Loucy (cell line): Measurements from ENCODE around the gene MTHFR.

Source experiments
- H2AFZ ChIP-seq: fragments of 200-600 bp; sonication (generic); 2 replicates; pipeline ENCODE4 v1.6.0; 2016; ENCODE audit warnings: antibody characterized with exemption, mild to moderate bottlenecking, low read length, moderate library complexity
- H3F3A ChIP-seq: fragments of 200-600 bp; 2 replicates; pipeline ENCODE4 v1.6.0; 2016; ENCODE audit warnings: antibody characterized with exemption, low read depth, mild to moderate bottlenecking
- H3K27me3 ChIP-seq: fragments of 200-600 bp; sonication (generic); 2 replicates; pipeline ENCODE4 v1.6.1; 2014; ENCODE audit warnings: low read length, mild to moderate bottlenecking; ENCODE audit not compliant: insufficient read depth, poor library complexity, severe bottlenecking
- H3K36me3 ChIP-seq: fragments of 200-600 bp; sonication (generic); 2 replicates; pipeline ENCODE4 v1.6.1; 2016; ENCODE audit warnings: low read length; ENCODE audit not compliant: insufficient read depth
- H3K4me1 ChIP-seq: fragments of 200-600 bp; sonication (generic); 2 replicates; pipeline ENCODE4 v1.5.1; 2014; ENCODE audit warnings: low read length, mild to moderate bottlenecking; ENCODE audit not compliant: insufficient read depth, poor library complexity, severe bottlenecking
- H3K4me2 ChIP-seq: fragments of 200-600 bp; sonication (generic); 2 replicates; pipeline ENCODE4 v1.6.0; 2014; ENCODE audit warnings: antibody characterized with exemption, low read length, low read depth, mild to moderate bottlenecking; ENCODE audit not compliant: poor library complexity, severe bottlenecking
- H3K4me3 ChIP-seq: fragments of 200-600 bp; sonication (generic); 2 replicates; pipeline ENCODE4 v1.5.1; 2014; ENCODE audit warnings: low read length, mild to moderate bottlenecking, mixed read lengths; ENCODE audit not compliant: poor library complexity, severe bottlenecking
- H3K79me2 ChIP-seq: fragments of 200-600 bp; sonication (generic); 2 replicates; pipeline ENCODE4 v1.6.1; 2014; ENCODE audit warnings: low read length; ENCODE audit not compliant: insufficient read depth
- H3K9ac ChIP-seq: fragments of 200-600 bp; sonication (generic); 2 replicates; pipeline ENCODE4 v1.6.0; 2014; ENCODE audit warnings: mild to moderate bottlenecking, low read depth, low read length, moderate library complexity; ENCODE audit not compliant: poor library complexity, severe bottlenecking
- H3K9me2 ChIP-seq: fragments of 200-600 bp; sonication (generic); replicated peaks from 2 replicates; pipeline ENCODE4 v1.6.1; 2016; ENCODE audit warnings: low read depth, low read length, mixed read lengths
- H3K9me3 ChIP-seq: fragments of 200-600 bp; sonication (generic); 2 replicates; pipeline ENCODE4 v1.6.1; 2014; ENCODE audit warnings: mild to moderate bottlenecking, antibody characterized with exemption, low read length, low read depth; ENCODE audit not compliant: insufficient read depth
- H4K20me1 ChIP-seq: fragments of 200-600 bp; sonication (generic); 2 replicates; pipeline ENCODE4 v1.6.0; 2014; ENCODE audit warnings: antibody characterized with exemption, low read length, mild to moderate bottlenecking; ENCODE audit not compliant: insufficient read depth, poor library complexity, severe bottlenecking
- EZH2phosphoT487 ChIP-seq: fragments of 200-600 bp; IDR thresholded peaks from 2 replicates; pipeline ENCODE4 v1.6.1; 2018; ENCODE audit warnings: antibody characterized with exemption, mild to moderate bottlenecking, moderate library complexity, borderline replicate concordance
- TF ChIP-seq, protein P1 (sequence below): fragments of 200-600 bp; sonication (generic); conservative IDR thresholded peaks from 2 replicates; pipeline ENCODE4 v1.5.1; 2014; ENCODE audit warnings: mild to moderate bottlenecking, antibody characterized with exemption, low read length

Gene MTHFR

DNA sequence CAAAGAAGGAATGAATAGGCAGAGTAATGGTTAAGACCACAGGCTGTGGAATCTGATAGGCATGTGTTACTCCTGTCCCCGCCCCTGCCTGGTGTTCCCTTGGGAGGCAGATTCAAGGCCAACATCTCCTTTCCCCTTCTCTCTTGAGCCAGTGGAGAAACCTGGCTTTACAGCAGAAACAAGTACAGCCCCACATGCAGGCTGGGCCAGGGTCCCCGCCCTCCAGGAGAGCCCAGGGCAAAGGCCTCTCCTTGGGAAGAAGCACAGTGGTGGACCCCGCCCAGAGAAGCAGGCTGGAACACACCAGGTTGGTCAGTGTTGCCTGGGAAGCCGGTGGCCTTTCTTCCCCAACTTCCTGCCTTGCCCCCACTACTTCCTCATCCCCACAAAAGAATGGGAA is 36.9 kb downstream of the MTHFR start:
- Histone ChIP-seq H3K4me3 (no peak overlapping the region), H2AFZ (no peak overlapping the region; the same call in 1 of the 2 replicates), H3K79me2 (no peaks in the 10 kb centered on the region), H3K4me1 (no peaks in the 10 kb centered on the region), H3K9me2 (no peaks in the 10 kb centered on the region), H3K27me3 (no peaks in the 10 kb centered on the region), H4K20me1 (no peaks in the 10 kb centered on the region), H3F3A (no peaks in the 10 kb centered on the region), H3K9ac (no peak overlapping the region), H3K36me3 (no peaks in the 10 kb centered on the region), H3K9me3 (no peaks in the 10 kb centered on the region), H3K4me2 (no peak overlapping the region)
- no peak for TF ChIP-seq EZH2phosphoT487
- TF ChIP-seq, protein P1, sequence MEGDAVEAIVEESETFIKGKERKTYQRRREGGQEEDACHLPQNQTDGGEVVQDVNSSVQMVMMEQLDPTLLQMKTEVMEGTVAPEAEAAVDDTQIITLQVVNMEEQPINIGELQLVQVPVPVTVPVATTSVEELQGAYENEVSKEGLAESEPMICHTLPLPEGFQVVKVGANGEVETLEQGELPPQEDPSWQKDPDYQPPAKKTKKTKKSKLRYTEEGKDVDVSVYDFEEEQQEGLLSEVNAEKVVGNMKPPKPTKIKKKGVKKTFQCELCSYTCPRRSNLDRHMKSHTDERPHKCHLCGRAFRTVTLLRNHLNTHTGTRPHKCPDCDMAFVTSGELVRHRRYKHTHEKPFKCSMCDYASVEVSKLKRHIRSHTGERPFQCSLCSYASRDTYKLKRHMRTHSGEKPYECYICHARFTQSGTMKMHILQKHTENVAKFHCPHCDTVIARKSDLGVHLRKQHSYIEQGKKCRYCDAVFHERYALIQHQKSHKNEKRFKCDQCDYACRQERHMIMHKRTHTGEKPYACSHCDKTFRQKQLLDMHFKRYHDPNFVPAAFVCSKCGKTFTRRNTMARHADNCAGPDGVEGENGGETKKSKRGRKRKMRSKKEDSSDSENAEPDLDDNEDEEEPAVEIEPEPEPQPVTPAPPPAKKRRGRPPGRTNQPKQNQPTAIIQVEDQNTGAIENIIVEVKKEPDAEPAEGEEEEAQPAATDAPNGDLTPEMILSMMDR: no peak

DNA sequence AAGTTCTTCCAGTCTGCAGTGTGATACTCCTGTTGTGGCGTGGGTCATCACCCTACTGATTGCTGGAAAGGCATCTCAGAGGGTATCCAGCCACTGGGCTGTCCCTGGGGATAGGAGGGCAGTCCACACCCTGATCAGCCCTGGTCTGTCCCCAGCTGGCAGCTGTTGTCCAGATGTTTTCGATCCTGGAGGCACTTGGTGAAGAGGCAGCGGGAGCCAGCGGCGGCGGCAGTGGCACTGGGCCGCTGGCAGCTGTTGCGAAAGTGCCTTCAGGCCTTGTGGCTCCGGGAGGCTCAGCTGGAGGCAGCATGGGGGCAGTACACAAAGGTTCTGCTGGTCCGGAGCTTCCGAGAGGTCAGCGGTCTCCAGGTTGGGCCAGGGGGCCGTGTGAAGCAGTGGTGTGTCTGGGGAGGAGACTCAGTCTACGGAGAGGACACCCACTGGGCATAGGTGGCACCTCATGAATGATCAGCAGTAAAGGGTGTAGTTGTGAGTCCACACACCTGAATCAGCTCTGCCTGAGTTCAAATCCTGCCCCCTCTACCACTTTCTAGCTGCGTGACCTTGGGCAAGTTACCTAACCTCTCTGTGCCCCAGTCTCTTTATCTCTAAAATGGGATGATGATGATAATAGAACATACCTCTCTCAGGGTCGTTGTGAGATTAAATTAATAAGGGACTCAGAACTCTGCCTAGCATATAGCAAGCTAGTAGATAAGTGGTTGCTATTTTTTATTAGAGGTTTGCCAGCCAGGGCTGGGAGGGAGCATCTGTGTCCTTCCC is 37.7 kb downstream of the MTHFR start:
- H3K9ac ChIP-seq: no peak overlapping the region
- no peaks in the 10 kb centered on the region for H4K20me1 ChIP-seq
- H3F3A ChIP-seq: no peaks in the 10 kb centered on the region
- H3K4me3 ChIP-seq: no peak overlapping the region
- H3K9me3 ChIP-seq: no peaks in the 10 kb centered on the region
- no peaks in the 10 kb centered on the region for H3K36me3 ChIP-seq
- H3K4me2 ChIP-seq: no peak overlapping the region
- no peaks in the 10 kb centered on the region for H3K9me2 ChIP-seq
- H2AFZ ChIP-seq: no peak overlapping the region
- no peaks in the 10 kb centered on the region for H3K27me3 ChIP-seq
- no peaks in the 10 kb centered on the region for H3K79me2 ChIP-seq
- no peaks in the 10 kb centered on the region for H3K4me1 ChIP-seq
- TF ChIP-seq, protein P1: no peak
- TF ChIP-seq EZH2phosphoT487: no peak

DNA sequence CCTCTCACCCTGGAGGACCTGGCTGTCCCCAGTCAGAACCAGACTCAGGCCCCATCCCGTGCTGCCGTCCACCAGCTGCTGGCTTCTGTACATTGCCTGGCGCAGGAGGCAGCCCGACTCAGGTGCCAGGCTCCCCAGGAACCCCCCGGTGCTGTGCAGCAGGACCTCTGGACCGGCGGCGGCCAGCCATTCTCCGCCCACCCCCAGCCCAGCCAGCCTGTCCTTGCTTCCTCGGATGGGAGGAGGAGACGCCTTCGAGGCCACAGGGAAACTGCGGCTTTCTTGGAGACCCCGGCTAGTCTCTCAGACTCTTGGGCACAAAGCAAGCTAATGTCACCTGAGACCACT is 39.4 kb downstream of the MTHFR start:
- TF ChIP-seq, protein P1: no peak
- TF ChIP-seq EZH2phosphoT487: no peak
- Histone ChIP-seq H3K4me3 (no peak overlapping the region), H3K4me2 (no peak overlapping the region), H3F3A (no peaks in the 10 kb centered on the region), H3K9me3 (no peaks in the 10 kb centered on the region), H3K4me1 (no peaks in the 10 kb centered on the region), H3K9me2 (no peaks in the 10 kb centered on the region), H4K20me1 (no peaks in the 10 kb centered on the region), H3K27me3 (no peaks in the 10 kb centered on the region), H3K79me2 (no peaks in the 10 kb centered on the region), H2AFZ (no peak overlapping the region), H3K36me3 (no peaks in the 10 kb centered on the region), H3K9ac (no peak overlapping the region)
